PC-3 (cell line): ENCODE data around the gene NOL4.

Source experiments
- EZH2 ChIP-seq: fragments of 300-600 bp; sonication (generic); IDR thresholded peaks from one replicate; pipeline ENCODE4 v1.6.1; 2017; ENCODE audit warnings: antibody characterized with exemption, mild to moderate bottlenecking, low read length; ENCODE audit not compliant: unreplicated experiment
- TF ChIP-seq, protein P1 (sequence below): fragments of 300-600 bp; sonication (generic); conservative IDR thresholded peaks from 2 replicates; pipeline ENCODE4 v1.5.1; 2017; ENCODE audit warnings: antibody characterized with exemption, low read depth, mild to moderate bottlenecking, low read length

DNA sequence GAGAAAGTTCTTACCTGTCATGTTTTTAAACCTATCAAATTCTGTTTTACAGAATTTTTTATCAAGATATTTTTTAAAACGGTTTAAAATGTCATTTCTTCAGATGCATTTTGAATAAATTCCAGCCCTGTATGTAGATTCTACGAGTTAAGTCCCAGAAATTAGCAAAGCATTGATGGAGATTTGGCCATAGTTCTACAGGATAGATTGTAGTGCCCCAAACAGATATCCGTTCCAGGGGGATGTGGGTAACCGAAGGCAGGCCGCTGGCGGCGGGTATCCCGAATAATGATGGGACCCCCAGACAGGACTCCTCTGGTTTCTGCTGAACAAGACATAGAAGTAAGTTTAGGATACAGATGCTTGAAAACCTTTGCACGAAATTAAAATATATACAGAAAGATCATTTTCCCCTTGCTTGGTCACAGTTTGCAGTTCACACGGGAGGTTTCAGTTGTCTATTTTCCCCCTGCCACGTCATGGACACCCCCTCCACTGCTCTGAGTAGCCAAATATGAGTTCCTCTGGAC, 755 bp downstream of the NOL4 start:
- TF ChIP-seq, protein P1, sequence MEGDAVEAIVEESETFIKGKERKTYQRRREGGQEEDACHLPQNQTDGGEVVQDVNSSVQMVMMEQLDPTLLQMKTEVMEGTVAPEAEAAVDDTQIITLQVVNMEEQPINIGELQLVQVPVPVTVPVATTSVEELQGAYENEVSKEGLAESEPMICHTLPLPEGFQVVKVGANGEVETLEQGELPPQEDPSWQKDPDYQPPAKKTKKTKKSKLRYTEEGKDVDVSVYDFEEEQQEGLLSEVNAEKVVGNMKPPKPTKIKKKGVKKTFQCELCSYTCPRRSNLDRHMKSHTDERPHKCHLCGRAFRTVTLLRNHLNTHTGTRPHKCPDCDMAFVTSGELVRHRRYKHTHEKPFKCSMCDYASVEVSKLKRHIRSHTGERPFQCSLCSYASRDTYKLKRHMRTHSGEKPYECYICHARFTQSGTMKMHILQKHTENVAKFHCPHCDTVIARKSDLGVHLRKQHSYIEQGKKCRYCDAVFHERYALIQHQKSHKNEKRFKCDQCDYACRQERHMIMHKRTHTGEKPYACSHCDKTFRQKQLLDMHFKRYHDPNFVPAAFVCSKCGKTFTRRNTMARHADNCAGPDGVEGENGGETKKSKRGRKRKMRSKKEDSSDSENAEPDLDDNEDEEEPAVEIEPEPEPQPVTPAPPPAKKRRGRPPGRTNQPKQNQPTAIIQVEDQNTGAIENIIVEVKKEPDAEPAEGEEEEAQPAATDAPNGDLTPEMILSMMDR, result no peak
- no peak for TF ChIP-seq EZH2
